Muscle of arm (tissue), 12 donors: ENCODE data around the gene MAD1L1. TPM values are rescaled to one million over a fixed set of nuclear protein-coding genes. Genes with fewer than 3 reads are reported as not detected.

Experiments
- DNase-seq: peaks from one replicate; pipeline ENCODE4 v3.0.0-alpha.2; 2013
- polyA plus RNA-seq, 12 donors: library from polyadenylated mRNA; unstranded; fragments of 120-200 nt; gene quantifications; one replicate each; pipeline ENCODE4 v1.2.1, GENCODE V29; 2013; ENCODE audit not compliant: insufficient read length in 12 of 12

MAD1L1 gene
- polyA plus RNA-seq, 12 donors: 16.2 to 60.1 (median 22.4) TPM; not detected in 1

DNA sequence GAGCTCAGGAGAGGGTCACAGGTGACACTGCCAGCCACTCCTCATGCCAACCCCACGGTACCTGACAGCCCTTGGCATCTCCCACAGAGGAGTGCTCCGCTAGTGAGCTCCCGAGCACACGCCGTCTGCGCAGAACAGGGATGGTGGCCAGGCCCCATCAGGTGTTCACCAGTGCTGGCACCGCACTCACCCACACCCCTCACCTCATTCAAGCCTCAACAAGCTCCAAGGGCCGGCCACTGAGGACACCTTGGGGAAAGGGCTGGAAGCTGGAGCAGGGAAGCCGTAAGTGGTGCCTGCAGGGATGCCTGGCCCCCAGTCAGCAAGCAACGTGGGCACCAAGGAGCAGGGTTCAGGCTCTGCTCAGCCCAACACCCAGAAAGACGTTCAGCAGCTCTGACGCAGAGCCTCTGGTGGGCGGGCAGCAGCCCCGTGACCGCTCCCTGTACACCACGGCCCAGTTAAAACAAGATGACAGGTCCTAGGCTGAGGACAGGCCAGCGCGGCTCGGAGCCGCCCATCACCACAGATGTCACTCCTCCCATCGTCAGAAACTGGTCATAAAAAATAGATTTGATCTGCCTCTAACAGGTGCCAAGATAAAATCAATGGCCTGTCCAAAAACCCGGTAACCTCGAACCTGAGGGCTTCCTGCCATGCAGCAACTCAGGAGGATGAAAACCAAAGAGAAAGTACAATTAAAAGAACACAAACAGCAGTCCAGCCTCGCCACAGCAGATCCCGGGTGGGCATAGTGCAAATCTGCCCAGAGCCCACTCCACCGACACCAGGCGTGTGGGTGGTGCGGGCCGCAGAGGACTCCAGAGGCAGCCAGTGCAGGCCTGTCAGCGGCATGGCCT, 275.9 kb downstream of the MAD1L1 start:
- no peak for DNase-seq

DNA sequence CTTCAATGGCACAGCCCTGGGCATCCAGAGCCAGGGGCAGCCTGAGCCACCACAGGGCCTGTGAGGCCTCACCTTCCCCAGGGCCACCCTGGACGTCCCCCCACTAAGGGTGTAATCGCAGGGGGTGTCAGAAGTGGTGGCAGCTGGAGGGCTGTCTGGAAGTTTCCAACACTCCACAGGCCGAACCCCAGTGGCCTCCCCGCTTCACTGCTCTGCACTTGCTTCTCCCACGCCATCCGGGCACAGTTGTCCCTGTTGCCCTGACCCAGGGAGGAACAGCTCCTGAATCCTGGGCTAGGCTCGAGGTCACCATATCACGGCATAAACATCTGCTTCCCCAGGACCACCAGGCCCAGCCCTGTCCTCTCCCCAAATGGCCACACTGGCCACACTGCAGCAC, 276.6 kb downstream of the MAD1L1 start:
- DNase-seq: no peak

DNA sequence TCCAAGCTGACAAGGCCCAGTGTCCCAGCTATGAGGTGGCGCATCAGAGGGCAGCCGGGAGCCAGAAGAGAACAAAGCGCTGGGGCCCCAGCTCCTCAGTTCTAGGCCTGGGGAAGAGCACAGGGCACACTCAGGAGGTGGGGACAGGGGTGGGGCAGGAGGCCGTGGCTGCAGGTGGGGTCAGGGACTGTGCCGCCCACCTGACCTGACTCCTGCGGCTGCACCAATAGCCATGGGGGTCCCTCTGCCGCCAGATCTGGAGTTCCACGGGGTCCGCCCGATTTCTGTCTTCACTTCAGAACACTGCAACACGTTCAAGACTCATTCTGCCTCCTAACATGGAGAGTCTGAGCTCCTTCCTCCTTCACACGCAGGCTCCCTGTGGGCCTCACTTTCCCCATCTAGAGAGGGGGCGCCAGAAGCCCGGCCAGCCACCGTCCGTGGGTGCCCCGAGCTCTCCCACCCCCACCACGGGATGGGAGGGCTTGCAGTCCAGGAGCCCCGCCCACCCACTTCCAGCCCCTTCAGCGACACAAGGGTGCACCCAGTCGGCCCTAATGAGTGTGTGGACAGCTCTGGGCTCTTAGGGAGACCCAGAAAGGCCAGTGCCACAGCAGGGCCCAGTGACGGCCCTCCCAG, 278.3 kb downstream of the MAD1L1 start:
- no peak for DNase-seq

DNA sequence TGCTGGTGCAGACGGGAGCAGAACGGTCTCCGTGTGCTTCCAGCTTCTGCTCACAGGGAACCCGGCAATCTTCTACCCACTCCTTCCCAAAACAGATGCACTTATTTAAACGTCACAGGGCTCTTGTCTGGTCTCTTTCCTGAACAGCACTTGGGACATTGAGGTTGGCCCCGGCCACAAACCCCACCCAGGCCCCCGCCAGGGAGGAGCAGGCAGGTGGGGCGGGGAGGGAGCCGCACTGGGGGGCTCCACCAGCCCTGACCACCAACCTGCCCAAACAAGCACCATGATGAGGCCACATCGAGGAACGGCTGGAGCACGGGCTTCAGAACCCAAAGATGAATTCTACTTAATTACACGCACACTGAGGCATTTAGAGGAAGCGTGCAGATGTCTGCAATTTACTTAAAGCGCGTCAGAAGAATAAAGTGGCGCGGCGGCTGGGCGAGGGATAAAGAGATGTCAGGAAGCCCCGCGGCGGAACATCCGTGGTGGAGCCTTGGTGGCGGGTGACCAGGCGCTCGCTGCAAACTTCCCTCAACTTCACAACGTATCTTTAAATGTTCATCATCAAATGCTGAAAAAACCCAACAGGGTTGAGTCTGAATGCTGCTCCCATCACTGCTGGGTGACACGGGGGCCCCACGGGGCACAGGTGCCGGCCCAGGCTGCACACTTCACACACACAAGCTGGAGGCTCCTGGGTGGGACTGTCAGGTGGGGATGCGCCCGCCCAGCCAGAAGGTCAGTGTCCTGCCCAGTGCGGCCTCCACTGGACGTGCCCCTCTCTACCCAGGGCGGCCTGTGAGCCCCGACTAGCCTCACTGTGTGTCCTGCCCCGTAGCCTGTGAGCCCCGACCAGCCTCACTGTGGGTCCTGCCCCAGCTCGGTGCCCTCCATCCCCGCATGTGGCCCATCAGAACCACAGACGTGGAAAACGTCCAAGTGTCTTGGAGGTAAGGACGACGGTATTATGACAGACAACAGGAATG, 279.2 kb downstream of the MAD1L1 start:
- no peak for DNase-seq

DNA sequence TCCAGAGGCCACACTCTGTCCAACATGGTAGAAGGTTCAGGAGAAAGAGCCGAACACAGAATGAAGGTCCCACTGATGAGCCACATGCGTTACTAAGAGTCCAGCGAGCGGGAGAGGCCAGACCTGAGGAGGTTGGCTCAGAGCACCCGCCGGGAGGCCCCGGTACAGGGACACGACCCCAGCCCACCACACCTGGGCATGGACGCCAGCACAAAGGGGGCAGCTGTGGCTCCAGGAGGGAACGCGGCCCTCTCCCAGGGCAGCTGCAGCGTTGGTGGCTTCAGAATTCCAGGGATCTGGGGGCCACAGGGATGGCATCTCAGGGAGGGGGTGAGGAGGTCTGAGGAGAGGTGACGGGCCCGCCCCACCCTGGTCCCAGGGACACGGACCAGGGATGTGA, 280.0 kb downstream of the MAD1L1 start:
- no peak for DNase-seq

DNA sequence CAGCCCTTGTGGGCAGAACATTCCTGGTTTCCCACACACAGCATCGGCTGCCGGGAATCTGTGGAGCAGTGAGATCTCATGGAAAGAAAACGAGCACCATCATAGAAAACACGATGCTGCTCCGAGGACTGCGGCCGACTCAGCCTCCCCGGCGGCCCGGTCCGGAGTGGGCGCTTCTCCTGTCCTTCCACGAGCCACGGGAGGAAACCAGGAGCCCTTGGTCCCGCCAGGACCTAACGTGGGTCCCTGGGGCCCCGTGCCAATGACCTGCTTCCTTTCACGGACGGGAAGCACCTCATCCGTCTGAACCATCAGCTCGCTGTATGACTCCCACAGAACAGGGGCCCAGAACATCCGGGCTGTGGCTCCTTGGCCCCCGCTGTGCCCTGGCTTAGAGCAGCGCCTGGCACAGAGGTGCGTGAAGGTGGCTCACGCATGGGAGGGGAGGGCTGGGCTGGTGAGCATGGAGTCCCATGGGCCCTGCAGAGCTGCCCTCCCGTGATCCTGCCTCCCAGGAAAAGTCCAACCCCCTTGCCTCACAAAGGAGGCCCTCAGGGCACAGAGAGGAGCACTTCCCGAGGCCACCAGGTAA, 280.5 kb downstream of the MAD1L1 start:
- DNase-seq: no peak

DNA sequence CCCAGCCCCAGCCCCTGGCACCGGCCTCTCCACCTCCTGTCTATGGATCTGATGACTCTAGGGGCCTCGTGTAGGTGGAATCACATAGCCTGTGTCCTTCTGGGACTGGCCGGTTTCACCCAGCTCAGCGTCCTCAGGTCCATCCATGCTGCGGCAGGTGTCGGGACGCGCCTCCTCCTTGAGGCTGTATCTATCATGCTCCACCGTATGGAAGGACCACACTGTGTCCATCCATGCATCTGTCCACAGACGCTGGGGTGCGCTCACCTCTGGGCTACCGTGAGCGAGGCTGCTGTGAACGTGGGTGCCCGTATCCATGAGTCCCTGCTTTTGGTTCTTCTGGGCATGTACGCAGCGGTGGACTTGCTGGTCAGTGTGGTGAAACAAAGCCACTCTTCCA, 281.1 kb downstream of the MAD1L1 start:
- DNase-seq: no peak

DNA sequence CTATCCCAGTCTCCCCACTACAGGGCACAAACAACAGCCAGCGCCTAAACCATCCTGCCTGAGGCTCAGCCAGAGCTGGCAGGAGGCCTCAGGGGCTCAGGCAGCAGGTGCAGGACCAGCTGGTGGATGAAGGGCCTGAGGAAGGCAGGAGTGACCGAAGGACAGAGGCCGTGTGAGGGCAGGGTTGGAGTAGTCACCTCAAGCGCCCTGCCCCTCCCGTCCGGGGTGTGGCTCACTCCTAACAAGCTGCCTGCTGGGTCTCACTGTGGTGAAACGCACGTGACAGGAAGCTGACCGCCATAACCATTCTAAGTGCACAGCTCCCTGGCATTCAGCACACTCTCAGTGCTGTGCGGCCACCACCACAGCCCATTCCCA, 281.6 kb downstream of the MAD1L1 start:
- DNase-seq: no peak

DNA sequence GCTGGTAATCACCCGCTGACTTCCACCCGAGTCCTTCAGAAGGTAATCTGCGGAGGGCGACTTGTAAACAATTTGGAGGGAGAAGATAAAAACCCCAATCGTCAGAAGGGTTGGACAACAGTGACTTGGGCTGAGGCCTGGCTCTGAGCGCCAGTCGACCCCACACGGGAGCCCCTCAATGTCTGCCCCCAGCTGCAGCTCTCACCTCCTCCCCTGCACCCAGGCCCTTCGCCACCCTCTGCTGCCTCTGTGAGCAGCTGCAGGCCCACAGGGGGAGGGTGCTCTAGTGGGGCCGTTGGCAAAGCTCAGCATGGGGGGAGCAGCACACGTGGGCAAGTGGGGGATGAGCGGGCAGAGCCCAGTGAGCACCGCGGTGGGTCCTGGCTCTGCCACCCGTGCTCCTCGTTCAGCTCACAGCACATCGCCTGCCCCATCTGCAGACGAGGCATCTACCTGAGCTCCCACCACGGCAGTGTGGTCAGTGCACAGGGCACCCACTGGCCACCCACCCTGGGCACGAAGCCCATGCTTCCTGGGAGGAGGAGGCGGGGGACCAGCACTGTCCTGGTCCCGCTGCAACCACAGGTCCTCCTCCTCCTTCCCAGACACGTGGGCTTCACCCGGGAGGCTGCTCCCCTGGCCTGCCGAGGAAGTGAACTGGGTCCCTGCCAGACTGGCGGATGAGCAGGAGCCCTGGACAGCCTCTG, 282.1 kb downstream of the MAD1L1 start:
- no peak for DNase-seq

DNA sequence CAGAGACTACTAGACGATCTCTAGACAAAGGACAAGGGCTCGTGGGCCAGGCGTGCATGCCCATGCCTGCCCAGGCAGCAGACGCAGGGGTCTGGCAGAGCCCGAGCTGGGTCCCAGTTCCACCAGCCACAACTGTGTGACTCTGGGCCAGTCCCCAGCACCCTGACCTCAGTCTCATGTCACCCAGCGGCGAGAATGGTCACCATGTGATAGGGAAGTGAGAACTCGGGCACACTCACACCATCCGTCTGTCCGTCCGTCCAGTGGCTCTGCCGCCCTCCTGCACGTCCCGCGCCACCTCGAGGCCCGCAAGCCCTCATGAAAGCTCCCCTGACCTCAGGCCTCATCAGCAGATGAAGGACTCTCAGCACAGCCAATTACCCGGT, 282.7 kb downstream of the MAD1L1 start:
- no peak for DNase-seq

DNA sequence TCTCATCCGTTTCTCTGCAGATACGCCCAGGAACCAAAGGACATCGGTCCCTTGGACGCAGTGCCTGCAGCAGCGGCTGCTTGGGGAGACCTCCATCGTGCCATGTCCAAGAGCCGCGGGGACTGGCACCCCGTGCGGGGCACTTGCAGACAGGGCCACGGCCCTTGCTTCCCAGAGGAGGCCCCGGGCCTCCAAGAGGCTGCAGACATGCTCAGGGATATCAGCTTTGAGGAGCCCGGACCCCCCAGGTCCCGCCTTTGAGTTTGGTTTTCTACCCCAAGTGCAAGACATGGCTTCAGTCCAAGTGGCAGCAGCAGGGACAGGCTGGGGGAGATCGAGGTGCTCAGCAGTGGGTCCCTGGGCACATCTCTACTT, 283.1 kb downstream of the MAD1L1 start:
- DNase-seq: no peak

DNA sequence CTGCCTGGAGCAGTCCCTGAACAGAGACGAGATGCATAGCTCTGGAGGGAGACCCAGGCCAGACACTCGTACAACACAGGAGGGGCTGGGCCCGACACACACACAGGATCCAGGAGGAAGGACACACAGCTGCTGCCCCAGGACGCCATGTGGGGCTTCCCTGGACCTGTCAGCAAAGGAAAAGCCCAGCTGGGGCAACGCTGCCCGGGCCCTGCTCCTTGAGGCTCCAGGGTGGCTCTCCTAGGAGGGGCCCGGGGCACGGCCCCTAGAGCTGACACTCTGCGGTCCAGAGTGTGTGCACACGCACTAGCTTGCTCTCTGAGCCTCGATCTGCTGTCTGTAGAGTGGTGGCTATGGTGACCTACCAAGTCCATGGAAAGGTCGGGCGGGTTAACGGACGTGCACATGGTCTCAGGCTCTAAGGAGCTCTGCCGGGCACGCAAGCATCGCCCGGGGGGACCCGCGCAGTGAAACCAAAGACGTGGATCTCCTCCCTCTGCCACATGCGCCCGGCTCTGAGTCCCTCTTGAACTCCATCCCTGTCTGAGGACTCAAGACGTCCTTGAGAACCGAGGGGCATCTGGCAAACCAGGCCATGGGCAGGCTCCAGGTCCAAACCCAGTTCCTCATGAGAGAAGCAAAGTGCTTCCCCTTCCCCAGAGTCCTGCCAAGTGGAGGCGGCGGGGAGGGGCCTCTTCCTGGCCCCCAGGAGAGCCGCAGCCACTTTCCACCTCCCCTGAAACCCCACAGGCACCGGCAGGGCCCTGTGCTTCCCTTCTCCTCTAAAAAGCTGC, 283.7 kb downstream of the MAD1L1 start:
- DNase-seq: no peak

DNA sequence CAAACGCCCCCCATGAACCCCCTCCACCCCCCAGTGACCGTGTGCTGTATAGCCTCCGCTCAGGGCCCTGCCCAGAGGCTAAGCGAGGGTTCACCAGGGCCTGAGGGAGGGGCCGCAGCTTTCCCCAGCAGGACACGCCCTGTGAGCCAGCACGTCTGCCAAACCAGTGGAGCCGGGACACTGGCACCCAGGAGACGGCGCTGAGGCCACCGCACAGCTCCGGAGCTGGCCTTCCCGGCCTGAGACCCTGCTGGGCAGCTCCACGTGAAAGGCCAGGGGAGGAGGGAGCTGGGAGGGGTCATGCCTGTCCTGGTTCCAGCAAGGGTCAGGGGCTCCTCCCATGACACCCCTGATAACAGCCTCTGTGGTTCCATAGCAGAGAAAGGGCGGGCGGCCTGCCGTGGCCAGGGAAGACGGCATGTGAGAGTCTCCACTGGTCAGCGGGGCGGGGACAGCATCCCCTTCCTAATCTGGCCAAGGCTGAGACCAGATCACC, 284.4 kb downstream of the MAD1L1 start:
- DNase-seq: no peak

DNA sequence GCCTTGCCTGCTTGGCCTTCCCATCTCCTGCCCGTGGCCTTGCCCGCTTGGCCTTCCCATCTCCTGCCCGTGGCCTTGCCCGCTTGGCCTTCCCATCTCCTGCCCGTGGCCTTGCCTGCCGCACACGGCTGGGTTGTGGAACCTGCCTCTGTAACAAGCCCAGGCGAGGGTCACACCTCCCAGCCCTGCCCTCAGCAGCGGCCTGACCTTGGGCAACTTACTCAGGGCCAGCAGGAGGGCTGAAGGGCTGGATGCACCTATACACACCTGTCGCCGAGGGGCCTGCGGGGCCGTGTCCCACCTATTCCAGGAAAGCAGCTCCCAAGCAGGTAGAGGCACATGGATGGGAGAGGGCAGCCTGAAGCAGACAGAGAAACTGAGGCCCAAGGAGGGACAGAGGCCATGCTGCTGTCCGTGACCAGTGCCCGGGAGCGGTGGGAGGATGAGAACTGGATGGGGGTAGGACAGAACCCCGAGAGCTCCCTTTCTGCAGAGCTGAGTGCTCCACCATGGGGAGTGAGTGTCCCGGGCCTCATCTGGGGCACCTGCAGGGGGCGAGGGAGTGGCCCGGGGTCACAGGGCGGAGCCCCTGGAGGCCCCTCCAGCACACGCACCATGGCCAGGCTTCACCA, 285.0 kb downstream of the MAD1L1 start:
- DNase-seq: no peak

DNA sequence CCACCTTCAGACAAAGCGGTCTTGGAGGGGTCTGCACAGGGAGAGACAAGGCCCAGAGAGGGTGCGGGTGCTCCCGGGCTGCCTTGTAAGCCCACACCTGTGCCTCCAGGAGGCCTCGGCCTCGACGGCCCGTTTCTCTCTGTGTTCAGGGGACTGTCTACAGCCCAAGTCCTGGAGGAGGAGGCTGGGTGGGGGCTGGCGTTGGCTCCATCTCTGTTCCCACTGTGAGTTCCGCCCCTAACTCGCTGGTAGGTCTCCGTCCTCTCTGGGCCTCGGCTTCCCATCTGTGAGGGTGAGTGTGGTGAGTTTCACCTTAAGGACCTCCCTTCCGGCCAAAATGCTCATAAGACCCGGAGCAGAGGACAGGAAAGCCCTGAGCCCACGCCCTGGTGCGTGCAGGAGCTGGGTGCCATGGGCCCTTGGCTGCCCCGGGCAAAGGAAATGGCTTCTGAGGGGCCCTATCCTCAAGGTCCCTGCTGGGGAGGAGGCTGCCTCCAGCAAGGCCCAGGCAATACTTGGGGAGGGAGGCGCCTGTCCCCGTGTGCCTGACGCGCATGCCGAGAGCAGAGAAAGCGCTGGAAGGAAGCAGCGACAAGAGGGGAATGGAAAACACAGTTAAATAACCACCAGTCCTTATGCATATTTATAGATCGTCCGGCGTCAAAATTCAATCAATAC, 285.8 kb downstream of the MAD1L1 start:
- no peak for DNase-seq

DNA sequence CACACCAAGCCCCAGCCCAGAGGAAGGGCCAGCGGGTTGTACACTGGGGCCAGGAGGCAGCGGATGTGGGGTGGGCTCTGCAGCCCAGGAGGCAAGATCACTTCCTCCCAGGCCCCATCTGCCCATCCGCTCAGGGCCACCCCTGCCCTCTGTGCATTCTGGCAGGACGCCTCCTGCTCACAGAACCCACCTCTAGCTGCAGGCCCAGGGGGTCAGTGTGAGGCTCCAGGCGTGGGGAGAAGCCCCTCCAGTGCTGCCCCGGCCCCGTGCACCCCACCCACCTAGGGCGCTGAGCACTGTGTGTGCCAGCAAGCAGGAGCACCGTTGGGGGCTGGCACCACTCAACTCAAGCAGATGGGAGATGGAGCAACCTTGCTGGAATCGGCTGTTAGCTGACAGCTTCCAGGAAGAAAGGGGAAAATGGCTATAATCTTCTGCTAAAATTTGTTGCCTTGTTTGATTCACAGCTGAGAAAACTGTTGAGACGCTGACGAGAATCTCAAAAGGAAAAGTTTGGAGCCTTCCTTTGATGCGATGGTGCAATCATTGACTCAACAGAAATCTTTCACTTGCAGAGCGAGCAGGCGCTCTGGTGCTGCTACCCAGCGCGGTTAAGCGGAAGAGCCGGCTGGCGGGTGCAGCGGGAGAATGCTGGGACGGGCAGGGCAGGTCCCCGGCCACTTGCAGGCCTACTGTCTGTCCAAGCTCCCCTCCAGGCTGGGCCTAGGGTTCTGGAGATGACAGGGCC, 286.5 kb downstream of the MAD1L1 start:
- DNase-seq: no peak

DNA sequence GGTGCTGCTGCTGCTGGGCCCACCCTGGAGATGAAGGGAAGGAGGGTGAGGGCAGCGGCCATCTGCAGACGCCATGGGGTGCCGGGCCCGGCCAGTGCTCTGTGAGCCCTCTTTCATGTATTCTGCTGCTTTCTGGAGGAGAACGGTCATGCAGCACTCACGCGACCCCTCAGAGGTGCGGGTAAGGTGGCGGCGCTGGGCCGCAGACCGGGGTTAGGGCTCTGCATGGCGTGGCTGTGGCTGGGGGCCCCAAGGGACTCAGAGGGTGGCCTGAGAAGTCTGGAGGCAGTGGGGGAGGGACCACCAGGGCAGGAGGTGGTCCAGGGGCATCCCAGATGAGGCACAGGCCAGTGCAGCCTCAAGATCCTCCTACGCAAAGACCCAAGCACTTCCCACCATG, 287.2 kb downstream of the MAD1L1 start:
- DNase-seq: no peak

DNA sequence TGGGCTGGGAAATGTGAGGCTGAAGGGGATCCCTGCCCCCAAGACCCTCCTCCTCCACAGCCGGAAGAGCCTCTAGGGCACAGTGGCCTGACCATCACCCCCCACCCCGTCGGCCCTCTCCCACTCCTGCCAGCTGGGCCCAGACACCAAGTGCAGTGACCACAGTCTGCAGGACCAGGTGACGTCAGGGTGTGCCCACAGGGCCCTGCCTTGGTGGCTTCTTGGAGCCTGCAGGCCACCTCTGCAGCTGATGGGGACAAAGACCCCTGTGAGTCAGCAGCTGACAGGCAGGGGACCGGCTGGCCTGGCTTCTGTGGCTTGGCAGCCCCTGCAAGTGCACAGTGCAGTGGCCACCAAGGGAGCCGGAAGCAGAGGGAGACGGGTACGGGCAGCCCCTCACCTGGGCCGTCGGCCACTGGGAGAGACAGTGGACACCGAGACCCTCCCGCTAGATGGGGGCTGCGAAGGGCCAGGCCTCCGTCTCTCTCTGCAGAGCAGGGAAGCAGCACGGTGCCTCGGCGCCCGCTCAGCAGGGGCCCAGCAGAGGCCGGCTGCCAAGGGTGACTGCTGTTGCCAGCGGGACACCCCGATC, 288.0 kb downstream of the MAD1L1 start:
- DNase-seq: no peak
